Activated CD8-positive, alpha-beta T cell treated with anti-CD3 and anti-CD28 coated beads for 36 hours (primary cell): ENCODE measurements around the gene GRHL1. TPM values are rescaled to one million over a fixed set of nuclear protein-coding genes. Genes with fewer than 3 reads are reported as not detected.

Experiments used
- ATAC-seq: fragments of 200-7000 bp; cut with Tn5 transposase; one replicate; pipeline ENCODE4 v1.10.0; 2021; ENCODE audit warnings: mild to moderate bottlenecking, moderate library complexity
- CTCF ChIA-PET: fragments of 350-600 bp; sonication (Branson Sonifier 250); formaldehyde crosslinking; loops from one replicate; lab custom pipeline; 2021; ENCODE audit warnings: antibody characterized with exemption; lab: Charles Lee
- POLR2A ChIA-PET: fragments of 350-600 bp; sonication (Branson Sonifier 250); formaldehyde crosslinking; loops from one replicate; lab custom pipeline; 2021; ENCODE audit warnings: antibody characterized with exemption; lab: Charles Lee
- DNase-seq: peaks from one replicate; pipeline ENCODE4 v3.0.0-alpha.2; 2020
- H3K27ac Mint-ChIP-seq: one replicate; pipeline ENCODE4 v1.8.0; 2021; ENCODE audit warnings: mild to moderate bottlenecking, mixed read lengths
- H3K27me3 Mint-ChIP-seq: one replicate; pipeline ENCODE4 v1.8.0; 2021; ENCODE audit warnings: mixed read lengths
- H3K36me3 Mint-ChIP-seq: one replicate; pipeline ENCODE4 v1.8.0; 2021; ENCODE audit warnings: low read depth, mixed read lengths
- H3K4me1 Mint-ChIP-seq: one replicate; pipeline ENCODE4 v1.8.0; 2021; ENCODE audit warnings: low read depth, mixed read lengths
- H3K4me3 Mint-ChIP-seq: one replicate; pipeline ENCODE4 v1.8.0; 2021; ENCODE audit warnings: mild to moderate bottlenecking, moderate library complexity, mixed read lengths
- H3K9me3 Mint-ChIP-seq: one replicate; pipeline ENCODE4 v1.8.0; 2021; ENCODE audit warnings: mixed read lengths
- CTCF ChIP-seq: fragments of 200-600 bp; IDR thresholded peaks from one replicate; pipeline ENCODE4 v1.8.0; 2022; ENCODE audit warnings: antibody characterized with exemption, mild to moderate bottlenecking
- intact Hi-C: fragments of 100-400 bp; cut with micrococcal nuclease; formaldehyde crosslinking; loops from one replicate; pipeline ENCODE4 v1.10.0; 2022
- total RNA-seq, 2 experiments: library from RNA; stranded (reverse); gene quantifications; one replicate each; pipeline ENCODE4 v1.2.3, GENCODE V29; 2021

The GRHL1 gene
- total RNA-seq, 2 experiments from 2014 or later = 0.20 to 0.25 TPM

DNA sequence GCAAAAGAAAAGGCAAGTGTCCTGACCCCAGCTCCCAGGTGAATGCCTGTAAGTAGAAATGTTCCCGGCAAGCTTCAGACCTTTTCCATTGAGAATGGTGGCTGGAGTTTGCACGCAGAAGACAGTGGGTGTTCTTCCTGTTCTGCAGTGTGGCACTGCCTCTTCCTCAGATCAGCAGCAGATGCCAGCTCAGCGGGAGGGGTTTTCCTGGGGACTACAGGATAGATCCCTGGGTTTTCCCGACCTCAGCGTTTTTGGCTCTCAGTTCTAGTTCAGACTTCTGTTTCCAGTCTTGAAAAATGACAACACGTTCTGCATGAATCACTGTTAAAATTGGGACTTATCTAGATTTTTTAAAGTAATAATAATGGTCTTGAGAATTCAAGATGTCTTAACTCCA is 39.2 kb downstream of the GRHL1 start:
- peaks cover 1% of the 10 kb centered on the region for H3K27me3 Mint-ChIP-seq
- H3K9me3 Mint-ChIP-seq = no peaks in the 10 kb centered on the region
- ChIA-PET POLR2A (no interaction called here), CTCF (no interaction called here)
- no peaks in the 10 kb centered on the region for H3K36me3 Mint-ChIP-seq
- H3K4me3 Mint-ChIP-seq = no peak overlapping the region
- peaks cover 2% of the 10 kb centered on the region for H3K4me1 Mint-ChIP-seq
- no peak overlapping the region for H3K27ac Mint-ChIP-seq
- DNase-seq (no peak), ATAC-seq (no peak)
- TF ChIP-seq CTCF = no peak
- intact Hi-C loops = no loop called here

- POLR2A ChIA-PET = no interaction called here
- Mint-ChIP-seq H3K4me1 (peaks cover 2% of the 10 kb centered on the region), H3K27me3 (peaks cover 1% of the 10 kb centered on the region), H3K9me3 (no peaks in the 10 kb centered on the region), H3K36me3 (no peaks in the 10 kb centered on the region), H3K4me3 (no peak overlapping the region), H3K27ac (no peak overlapping the region)
- TF ChIP-seq CTCF = no peak
- intact Hi-C loops = no loop called here
- CTCF ChIA-PET = no interaction called here
- no peak for ATAC-seq
- DNase-seq = no peak
Observed at GRCh38 chr2:9991221-9991620, 39.7 kb downstream of the GRHL1 start.

DNA sequence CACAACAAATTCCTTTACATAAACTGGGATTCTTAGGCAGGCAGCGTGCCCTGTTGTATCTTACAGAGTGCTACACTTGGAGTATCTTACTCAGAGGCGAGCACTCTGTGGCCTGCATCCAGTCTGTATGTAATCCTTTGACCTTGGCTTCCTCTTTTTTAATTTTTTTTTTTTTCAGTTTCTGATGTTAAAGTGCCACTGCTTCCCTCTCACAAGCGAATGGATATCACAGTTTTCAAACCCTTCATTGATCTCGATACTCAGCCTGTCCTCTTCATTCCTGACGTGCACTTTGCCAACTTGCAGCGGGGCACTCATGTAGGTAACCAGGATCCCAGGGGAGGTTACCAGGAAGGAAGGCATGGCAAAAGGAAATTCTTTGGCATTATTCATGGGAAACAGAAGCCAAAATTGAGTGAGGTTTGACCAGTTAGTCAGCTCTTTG is 40.4 kb downstream of the GRHL1 start:
- Mint-ChIP-seq H3K4me1 (peaks cover 2% of the 10 kb centered on the region), H3K4me3 (no peak overlapping the region), H3K36me3 (no peaks in the 10 kb centered on the region), H3K27me3 (peaks cover 1% of the 10 kb centered on the region), H3K27ac (no peak overlapping the region), H3K9me3 (no peaks in the 10 kb centered on the region)
- ChIA-PET CTCF (interaction anchor here (1.8 to 6.9 kb wide), 2 partner anchors 8 to 57 kb away, joined by 5 to 66 read pairs; no protein-coding TSS in a partner anchor), POLR2A (no interaction called here)
- intact Hi-C loops = no loop called here
- ATAC-seq (no peak), DNase-seq (no peak)
- TF ChIP-seq CTCF = no peak

- no peaks in the 10 kb centered on the region for H3K9me3 Mint-ChIP-seq
- intact Hi-C loops = no loop called here
- H3K27me3 Mint-ChIP-seq = peaks cover 1% of the 10 kb centered on the region
- no peaks in the 10 kb centered on the region for H3K36me3 Mint-ChIP-seq
- H3K27ac Mint-ChIP-seq = no peak overlapping the region
- no peak overlapping the region for H3K4me3 Mint-ChIP-seq
- ChIA-PET CTCF (interaction anchor here (1.0 to 6.9 kb wide), 4 partner anchors 9 to 179 kb away, joined by 3 to 66 read pairs (median 5); no protein-coding TSS in a partner anchor), POLR2A (interaction anchor here (0.7 kb wide), 1 partner anchor 26 kb away, joined by 3 read pairs; no protein-coding TSS in a partner anchor)
- ATAC-seq (no peak), DNase-seq (no peak)
- H3K4me1 Mint-ChIP-seq = peaks cover 2% of the 10 kb centered on the region
- TF ChIP-seq CTCF = no peak
Observed at GRCh38 chr2:9992427-9993187, 41.1 kb downstream of the GRHL1 start.

GRCh38 chr2:9993488-9994165 is 42.1 kb downstream of the GRHL1 start:
- Mint-ChIP-seq H3K9me3 (no peaks in the 10 kb centered on the region), H3K36me3 (no peaks in the 10 kb centered on the region), H3K27ac (no peak overlapping the region), H3K4me3 (no peak overlapping the region), H3K27me3 (peaks cover 1% of the 10 kb centered on the region), H3K4me1 (peaks cover 2% of the 10 kb centered on the region)
- DNase-seq (no peak), ATAC-seq (no peak)
- intact Hi-C loops = no loop called here
- no peak for TF ChIP-seq CTCF
- POLR2A ChIA-PET = interaction anchor here (0.5 to 0.6 kb wide), 2 partner anchors 9 to 142 kb away, joined by 3 to 4 read pairs; no protein-coding TSS in a partner anchor
- CTCF ChIA-PET = interaction anchor here (1.2 to 6.9 kb wide), 3 partner anchors 10 to 79 kb away, joined by 5 to 66 read pairs (median 5); no protein-coding TSS in a partner anchor
